DND-41 (cell line): ENCODE results near the gene AGRN.
"Not testable (repeated sequence)": the region's sequence is repeated elsewhere in the genome, so short reads cannot be mapped to it uniquely, and the experiment has no call there.

Experiments used
- ATAC-seq: fragments of 200-7000 bp; cut with Tn5 transposase; 3 replicates; pipeline ENCODE4 v1.9.1; 2021; ENCODE audit warnings: low read depth; ENCODE audit not compliant: insufficient read depth
- DNase-seq: peaks from one replicate; pipeline ENCODE4 v3.0.0-alpha.2; 2020
- H2AFZ ChIP-seq: 2 replicates; pipeline ENCODE4 v1.6.0; 2012; ENCODE audit warnings: low read depth, low read length
- H3K27ac ChIP-seq: 2 replicates; pipeline ENCODE4 v1.5.1; 2012; ENCODE audit warnings: low read length, inconsistent platforms
- H3K27me3 ChIP-seq: fragments of 200-600 bp; sonication (generic); 2 replicates; pipeline ENCODE4 v1.6.0; 2012; ENCODE audit warnings: low read length, mild to moderate bottlenecking, inconsistent platforms; ENCODE audit not compliant: insufficient read depth, poor library complexity
- H3K36me3 ChIP-seq: 2 replicates; pipeline ENCODE4 v1.5.1; 2012; ENCODE audit warnings: low read length, inconsistent platforms; ENCODE audit not compliant: insufficient read depth
- H3K4me1 ChIP-seq: 2 replicates; pipeline ENCODE4 v1.5.1; 2012; ENCODE audit warnings: mild to moderate bottlenecking, low read length; ENCODE audit not compliant: insufficient read depth
- H3K4me2 ChIP-seq: 2 replicates; pipeline ENCODE4 v1.6.0; 2012; ENCODE audit warnings: mild to moderate bottlenecking, moderate library complexity, low read length, inconsistent platforms; ENCODE audit not compliant: insufficient read depth
- H3K4me3 ChIP-seq, 2 experiments: fragments of 200-600 bp in 1 of 2; shearing (Covaris generic) in 1 of 2; 2 replicates each; pipeline ENCODE4 v1.5.1; 2012 to 2016; ENCODE audit warnings: inconsistent platforms in 2 of 2, low read length in 2 of 2, mild to moderate bottlenecking in 2 of 2, low read depth in 1 of 2, moderate library complexity in 1 of 2
- H3K79me2 ChIP-seq: 2 replicates; pipeline ENCODE4 v1.6.0; 2012; ENCODE audit warnings: low read length, inconsistent platforms; ENCODE audit not compliant: insufficient read depth
- H3K9ac ChIP-seq: 2 replicates; pipeline ENCODE4 v1.6.0; 2012; ENCODE audit warnings: low read depth, mild to moderate bottlenecking, inconsistent platforms, low read length, moderate library complexity
- H3K9me3 ChIP-seq: 2 replicates; pipeline ENCODE4 v1.5.1; 2012; ENCODE audit warnings: low read length, moderate library complexity, mild to moderate bottlenecking, inconsistent platforms; ENCODE audit not compliant: insufficient read depth, severe bottlenecking
- H4K20me1 ChIP-seq: 2 replicates; pipeline ENCODE4 v1.6.0; 2012; ENCODE audit warnings: low read length; ENCODE audit not compliant: insufficient read depth
- EZH2 ChIP-seq: IDR thresholded peaks from 3 replicates; pipeline ENCODE4 v1.6.1; 2012; ENCODE audit warnings: borderline replicate concordance, low read depth, mild to moderate bottlenecking, moderate library complexity, low read length, inconsistent platforms; ENCODE audit not compliant: severe bottlenecking
- TF ChIP-seq, protein P1 (sequence below): IDR thresholded peaks from 2 replicates; pipeline ENCODE4 v1.5.1; 2012; ENCODE audit warnings: borderline replicate concordance, low read length, moderate library complexity, mild to moderate bottlenecking; ENCODE audit not compliant: poor library complexity, severe bottlenecking; ENCODE audit errors: extremely low read depth

The AGRN gene

GRCh38 chr1:1101503-1101902 is 81.6 kb downstream of the AGRN start:
- no peak overlapping the region for H3K4me3 ChIP-seq
- H3K79me2 ChIP-seq, result peaks cover 27% of the 10 kb centered on the region
- no peaks in the 10 kb centered on the region for H3K4me1 ChIP-seq
- H2AFZ ChIP-seq, result no peak overlapping the region
- H4K20me1 ChIP-seq, result peaks cover 15% of the 10 kb centered on the region; the same call in 1 of the 2 replicates
- TF ChIP-seq, protein P1, sequence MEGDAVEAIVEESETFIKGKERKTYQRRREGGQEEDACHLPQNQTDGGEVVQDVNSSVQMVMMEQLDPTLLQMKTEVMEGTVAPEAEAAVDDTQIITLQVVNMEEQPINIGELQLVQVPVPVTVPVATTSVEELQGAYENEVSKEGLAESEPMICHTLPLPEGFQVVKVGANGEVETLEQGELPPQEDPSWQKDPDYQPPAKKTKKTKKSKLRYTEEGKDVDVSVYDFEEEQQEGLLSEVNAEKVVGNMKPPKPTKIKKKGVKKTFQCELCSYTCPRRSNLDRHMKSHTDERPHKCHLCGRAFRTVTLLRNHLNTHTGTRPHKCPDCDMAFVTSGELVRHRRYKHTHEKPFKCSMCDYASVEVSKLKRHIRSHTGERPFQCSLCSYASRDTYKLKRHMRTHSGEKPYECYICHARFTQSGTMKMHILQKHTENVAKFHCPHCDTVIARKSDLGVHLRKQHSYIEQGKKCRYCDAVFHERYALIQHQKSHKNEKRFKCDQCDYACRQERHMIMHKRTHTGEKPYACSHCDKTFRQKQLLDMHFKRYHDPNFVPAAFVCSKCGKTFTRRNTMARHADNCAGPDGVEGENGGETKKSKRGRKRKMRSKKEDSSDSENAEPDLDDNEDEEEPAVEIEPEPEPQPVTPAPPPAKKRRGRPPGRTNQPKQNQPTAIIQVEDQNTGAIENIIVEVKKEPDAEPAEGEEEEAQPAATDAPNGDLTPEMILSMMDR, result no peak
- no peak for TF ChIP-seq EZH2
- no peak overlapping the region for H3K4me2 ChIP-seq
- peaks cover 4% of the 10 kb centered on the region for H3K9me3 ChIP-seq
- no peak overlapping the region for H3K27ac ChIP-seq
- H3K9ac ChIP-seq, result no peak overlapping the region
- no peaks in the 10 kb centered on the region for H3K27me3 ChIP-seq
- DNase-seq, result no peak
- no peaks in the 10 kb centered on the region for H3K36me3 ChIP-seq
- no peak for ATAC-seq

DNA sequence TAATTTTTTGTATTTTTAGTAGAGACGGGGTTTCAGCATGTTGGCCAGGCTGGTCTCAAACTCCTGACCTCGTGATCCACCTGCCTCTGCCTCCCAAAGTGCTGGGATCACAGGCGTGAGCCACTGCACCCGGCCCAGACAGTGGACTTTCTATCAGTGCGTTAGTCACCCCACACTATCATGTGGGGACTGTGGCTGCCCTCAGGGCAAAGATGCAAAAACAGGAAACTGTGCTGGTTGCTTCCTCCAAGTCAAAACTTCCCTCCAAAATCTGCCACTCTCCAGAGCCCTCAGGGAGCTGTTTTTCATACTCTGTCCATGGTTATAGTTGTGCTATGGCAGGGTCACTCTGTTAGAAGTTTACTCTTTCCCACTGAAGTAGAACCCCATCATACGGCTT is 84.2 kb downstream of the AGRN start:
- H3K79me2 ChIP-seq, result peaks cover 37% of the 10 kb centered on the region
- H3K9me3 ChIP-seq, result not testable (repeated sequence)

More for the DNA sequence above, 84.2 kb downstream of the AGRN start:
- DNase-seq, ATAC-seq, H3K27me3 ChIP-seq, H3K27ac ChIP-seq, H3K36me3 ChIP-seq, H2AFZ ChIP-seq, H3K9ac ChIP-seq, H3K4me2 ChIP-seq, H3K4me3 ChIP-seq, H3K4me1 ChIP-seq: not testable (repeated sequence)
- H4K20me1 ChIP-seq, result peaks cover 27% of the 10 kb centered on the region; the same call in 1 of the 2 replicates
